ENCODE measurements around the gene CDX4.
"Not testable (repeated sequence)": the region's sequence is repeated elsewhere in the genome, so short reads cannot be mapped to it uniquely, and the experiment has no call there.

Gene CDX4, protein sequence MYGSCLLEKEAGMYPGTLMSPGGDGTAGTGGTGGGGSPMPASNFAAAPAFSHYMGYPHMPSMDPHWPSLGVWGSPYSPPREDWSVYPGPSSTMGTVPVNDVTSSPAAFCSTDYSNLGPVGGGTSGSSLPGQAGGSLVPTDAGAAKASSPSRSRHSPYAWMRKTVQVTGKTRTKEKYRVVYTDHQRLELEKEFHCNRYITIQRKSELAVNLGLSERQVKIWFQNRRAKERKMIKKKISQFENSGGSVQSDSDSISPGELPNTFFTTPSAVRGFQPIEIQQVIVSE

DNA sequence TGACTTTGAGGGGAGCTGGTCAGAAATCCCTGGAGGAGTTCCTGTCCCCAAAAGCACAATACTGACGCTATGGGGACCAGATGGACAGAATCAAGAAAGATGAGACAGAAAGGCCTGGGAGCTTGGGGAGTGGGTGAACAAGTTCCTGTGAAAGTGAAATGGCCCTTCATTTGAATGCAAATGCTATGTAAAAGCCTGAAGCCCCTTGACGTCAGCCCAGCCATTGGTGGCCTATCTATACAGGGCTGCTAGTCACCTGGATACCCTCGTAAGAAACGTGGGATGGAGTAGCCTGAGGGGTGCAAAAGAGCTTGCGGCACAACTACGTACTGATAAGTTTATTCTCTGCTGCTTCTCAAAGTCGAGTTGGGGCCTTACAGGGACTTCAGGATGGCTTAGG is at the start of gene CDX4:
TSS of gene CDX4 (plus strand) at position 223 of the 400 bp plus-strand sequence. CDS start 201 bp downstream, outside the sequence.
- intact Hi-C loops (cut with DNase I), result no loop called here

DNA sequence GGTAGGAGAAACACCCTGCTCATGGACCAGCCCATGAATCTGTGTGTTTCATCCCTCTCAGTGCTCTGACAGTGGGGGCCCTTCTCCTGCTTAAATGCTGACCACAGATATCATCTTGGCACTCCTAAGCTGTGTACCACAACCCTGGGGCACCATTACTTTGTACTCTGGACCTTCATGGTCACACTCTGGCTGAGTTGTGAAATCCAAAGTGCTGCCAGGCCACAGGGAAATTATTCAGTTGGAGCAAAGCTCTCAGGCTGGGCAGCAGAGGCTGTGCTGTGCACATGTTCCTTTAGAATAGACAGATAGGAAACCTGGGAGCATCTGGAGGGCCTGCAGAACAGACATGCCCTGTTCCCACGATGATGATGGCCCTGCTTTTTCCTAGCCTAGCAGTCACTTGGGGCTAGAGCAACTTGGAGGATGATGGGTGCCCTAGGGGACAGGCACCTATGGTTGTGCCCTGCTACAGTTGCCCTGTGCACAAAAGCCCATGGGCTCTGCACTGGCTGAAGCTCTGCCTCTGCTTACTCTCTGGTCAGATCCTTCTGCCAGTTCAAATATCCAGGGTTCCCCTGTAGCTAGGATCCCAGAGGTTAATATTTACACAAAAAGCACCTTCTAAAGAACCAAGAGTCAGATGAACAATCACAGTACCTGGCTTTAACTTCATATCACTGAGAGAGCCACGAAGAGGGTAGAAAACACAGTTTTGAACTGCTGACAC is 48.5 kb upstream of the CDX4 start:
- DNase-seq, result no peak
- intact Hi-C loops (cut with DNase I), result no loop called here

More for the DNA sequence above, at the start of gene CDX4:
- no peak for DNase-seq

DNA sequence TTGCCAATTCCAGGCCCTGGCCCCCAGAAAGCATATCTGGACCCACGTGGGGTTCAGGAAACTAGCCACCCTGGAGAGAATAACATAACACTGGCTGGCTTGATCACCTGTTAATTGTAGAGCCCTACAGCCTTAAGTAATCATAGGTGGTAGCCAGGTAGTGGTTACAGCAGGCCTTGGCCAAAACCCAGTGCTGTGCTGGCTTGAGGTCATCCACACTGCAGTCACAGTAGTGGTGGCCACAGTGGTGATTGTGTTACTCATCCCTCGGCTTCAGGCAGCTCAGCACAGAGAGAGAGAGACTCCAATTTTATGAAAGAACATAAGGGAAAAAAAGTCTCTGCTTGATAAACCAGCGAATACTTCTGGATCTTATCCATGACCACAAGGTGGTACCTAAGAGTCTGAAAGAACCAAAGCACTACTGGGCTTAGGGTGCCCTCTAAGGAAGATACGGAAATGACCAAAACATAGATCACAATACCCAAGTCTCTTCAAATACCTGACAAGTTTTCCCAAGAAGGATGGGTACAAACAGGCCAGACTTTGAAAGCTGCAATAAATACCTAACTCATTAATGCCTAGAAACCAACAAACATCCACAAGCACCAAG is 46.6 kb upstream of the CDX4 start:
- no peak for DNase-seq
- intact Hi-C loops (cut with DNase I), result no loop called here

DNA sequence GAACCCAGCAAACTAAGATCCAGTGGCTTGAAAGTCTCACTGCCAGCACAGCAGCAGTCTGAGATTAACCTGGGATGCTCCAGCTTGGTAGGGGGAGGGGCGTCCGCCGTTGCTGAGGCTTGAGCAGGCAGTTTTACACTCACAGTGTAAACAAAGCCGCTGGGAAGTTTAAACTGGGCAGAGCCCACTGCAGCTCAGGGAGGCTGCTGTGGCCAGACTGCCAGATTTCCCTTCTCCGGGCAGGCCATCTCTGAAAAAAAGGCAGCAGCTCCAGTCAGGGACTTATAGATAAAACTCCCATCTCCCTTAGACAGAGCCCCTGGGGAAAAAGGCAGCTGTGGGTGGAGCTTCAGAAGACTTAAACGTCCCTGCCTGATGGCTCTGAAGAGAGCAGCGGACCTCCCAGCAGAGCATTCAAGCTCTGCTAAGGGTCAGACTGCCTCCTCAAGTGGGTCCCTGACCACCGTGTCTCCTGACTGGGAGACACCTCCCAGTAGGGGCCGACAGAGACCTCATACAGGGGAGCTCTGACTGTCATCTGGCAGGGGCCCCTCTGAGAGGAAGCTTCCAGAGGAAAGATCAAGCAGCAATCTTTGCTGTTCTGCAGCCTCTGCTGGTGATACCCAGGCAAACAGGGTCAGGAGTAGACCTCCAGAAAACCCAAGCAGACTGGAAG is 45.1 kb upstream of the CDX4 start:
- no peak for DNase-seq
- intact Hi-C loops (cut with DNase I), result no loop called here

DNA sequence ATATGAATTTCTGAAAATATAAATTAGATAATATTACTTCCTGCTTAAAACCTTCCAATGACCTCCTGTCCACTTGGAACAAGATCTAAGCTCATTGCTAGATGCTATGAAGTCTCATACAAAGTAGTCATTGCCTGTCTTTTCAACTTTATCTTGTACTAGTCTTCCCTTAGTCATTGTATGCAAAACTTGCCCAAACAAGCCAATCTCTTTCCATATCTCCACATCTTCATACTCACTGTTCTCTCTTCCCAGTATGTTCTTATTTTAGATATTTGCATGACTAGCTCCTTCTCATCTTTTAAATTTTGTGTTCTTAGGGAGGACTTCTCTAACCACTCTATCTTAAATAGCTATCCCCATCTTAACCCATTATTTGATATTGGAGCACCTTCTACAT is 33.9 kb upstream of the CDX4 start:
- DNase-seq, result no peak
- intact Hi-C loops (cut with DNase I), result no loop called here

DNA sequence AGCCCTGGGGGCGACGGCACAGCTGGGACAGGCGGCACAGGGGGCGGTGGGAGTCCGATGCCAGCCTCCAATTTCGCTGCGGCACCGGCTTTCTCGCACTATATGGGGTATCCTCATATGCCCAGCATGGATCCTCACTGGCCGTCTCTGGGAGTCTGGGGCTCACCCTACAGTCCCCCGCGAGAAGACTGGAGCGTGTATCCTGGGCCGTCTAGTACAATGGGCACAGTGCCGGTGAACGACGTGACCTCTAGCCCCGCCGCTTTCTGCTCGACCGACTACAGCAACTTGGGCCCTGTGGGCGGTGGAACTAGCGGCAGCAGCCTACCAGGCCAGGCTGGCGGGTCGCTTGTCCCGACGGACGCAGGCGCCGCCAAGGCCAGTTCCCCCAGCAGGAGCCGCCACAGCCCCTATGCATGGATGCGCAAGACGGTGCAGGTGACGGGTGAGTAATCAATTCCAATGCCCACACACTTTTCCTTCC is 500 bp downstream of the CDX4 start:
- intact Hi-C loops (cut with DNase I), result no loop called here
- DNase-seq, result no peak

DNA sequence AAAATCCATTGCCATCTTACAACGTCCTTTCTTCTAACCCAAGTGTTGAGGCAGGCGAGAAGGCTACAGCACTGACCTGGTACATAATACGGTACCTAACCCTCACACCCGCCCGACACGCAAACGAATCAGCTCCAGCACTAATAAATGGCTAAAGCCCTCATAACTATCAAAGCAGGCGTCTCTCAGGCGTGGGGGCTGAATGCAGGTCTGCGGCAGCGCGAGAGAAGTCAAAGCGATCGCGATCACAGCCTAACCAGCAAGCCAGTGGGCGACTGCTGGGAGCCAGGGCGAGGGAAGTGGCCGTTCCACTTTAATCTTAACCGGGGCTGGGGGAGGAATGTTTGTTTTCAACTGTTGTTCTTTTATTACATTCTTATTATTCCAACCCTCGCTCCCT is 1.5 kb downstream of the CDX4 start:
- intact Hi-C loops (cut with DNase I), result no loop called here
- no peak for DNase-seq

DNA sequence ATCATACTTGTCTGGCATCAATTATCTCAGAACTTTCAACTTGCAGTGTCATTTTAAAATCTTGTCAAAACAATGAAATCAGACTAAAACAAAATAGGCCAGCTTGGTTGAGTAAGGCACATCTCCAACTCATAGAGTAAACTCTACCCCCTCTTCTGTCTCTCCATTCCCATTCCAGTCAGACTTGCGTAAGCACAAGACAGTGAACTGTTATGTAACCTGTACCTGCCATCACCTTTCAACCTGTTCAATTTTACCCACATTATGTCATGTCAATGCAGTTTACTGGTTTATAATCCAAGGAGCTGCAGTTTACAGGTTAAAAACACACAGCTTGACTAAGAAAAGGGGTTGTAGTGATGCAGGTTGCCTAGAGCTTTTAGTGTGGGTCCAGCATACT is 8.3 kb downstream of the CDX4 start:
- DNase-seq, result no peak
- intact Hi-C loops (cut with DNase I), result no loop called here

DNA sequence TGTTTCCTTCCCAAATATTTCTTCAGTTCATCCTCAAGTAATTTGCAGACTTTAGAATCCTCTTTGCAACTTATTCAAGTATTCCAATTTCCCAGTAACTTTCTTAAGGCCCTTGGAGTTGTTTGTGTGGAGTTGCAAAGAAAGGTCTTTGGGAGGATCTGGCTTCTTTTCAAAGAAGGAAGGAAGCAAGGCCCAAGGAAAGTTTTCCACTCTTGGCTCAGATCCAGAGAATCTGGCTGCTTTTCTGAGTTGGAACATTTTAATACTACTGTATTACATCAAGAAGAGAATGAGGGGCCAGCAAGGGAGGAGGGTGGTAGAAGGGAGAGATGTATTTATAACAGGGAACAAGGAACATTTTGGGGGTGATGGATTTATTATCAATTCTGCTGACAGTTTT is 10.5 kb downstream of the CDX4 start:
- no peak for DNase-seq
- intact Hi-C loops (cut with DNase I), result no loop called here

DNA sequence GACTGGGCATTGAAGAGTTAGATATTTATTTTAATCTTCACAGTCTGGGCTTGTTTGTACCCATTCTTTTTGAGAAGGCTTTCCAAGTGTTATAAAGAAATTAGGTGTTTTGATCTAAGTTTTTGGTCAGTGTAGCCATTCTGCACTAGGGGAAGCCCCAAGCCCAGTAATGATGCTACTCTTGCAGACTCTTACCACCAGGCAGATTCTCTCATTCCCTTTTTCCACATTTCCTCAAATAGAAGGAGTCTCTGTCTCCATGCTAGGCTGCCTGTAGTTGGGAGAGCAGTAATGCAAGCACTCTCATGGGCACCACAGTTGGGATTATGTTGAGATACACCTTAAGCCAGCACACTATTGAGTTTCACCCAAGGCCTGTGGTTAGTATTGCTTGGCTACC is 21.5 kb downstream of the CDX4 start:
- DNase-seq, result no peak
- intact Hi-C loops (cut with DNase I), result no loop called here

DNA sequence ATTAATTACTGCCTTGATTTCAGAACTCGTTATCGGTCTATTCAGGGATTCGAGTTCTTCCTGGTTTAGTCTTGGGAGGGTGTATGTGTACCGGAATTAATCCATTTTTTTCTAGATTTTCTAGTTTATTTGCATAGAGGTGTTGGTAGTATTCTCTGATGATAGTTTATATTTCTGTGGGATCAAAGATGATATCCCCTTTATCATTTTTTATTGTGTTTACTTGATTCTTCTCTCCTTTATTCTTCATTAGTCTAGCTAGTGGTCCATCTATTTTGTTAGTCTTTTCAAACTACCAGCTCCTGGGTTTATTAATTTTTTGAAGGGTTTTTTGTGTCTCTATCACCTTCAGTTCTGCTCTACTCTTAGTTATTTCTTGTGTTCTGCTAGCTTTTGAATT is 32.1 kb downstream of the CDX4 start:
- intact Hi-C loops (cut with DNase I), result no loop called here
- DNase-seq, result no peak

DNA sequence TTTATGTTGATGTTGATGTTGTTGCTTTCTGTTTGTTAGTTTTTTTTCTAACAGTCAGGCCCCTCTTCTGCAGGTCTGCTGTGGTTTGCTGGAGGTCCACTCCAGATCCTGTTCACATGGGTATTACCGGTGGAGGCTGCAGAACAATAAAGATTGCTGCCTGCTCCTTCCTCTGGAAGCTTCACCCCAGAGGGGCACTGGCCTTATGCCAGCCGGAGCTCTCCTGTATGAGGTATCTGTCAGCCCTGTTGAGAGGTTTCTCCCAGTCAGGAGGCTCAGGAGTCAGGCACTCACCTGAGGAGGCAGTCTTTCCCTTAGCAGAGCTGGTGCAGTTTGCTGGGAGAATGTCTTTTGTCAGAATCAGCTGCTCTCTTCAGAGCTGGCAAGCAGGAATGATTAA is 34.7 kb downstream of the CDX4 start:
- intact Hi-C loops (cut with DNase I), result no loop called here
- DNase-seq, result no peak

DNA sequence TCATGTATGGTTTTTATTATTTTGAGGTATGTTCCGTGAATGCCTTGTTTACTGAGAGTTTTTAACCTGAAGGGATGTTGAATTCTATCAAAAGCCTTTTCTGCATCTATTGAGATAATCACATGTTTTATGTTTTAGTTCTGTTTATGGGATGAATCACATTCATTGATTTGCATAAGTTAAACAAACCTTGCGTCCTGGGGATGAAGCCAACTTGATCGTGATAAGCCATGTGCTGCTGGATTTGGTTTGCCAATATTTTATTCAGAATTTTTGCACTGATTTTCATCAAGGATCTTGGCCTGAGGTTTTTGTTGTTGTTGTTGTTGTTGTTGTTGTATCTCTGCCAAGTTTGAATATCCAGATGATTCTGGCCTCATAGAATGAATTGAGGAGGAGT is 43.8 kb downstream of the CDX4 start:
- DNase-seq, result no peak
- intact Hi-C loops (cut with DNase I), result no loop called here

DNA sequence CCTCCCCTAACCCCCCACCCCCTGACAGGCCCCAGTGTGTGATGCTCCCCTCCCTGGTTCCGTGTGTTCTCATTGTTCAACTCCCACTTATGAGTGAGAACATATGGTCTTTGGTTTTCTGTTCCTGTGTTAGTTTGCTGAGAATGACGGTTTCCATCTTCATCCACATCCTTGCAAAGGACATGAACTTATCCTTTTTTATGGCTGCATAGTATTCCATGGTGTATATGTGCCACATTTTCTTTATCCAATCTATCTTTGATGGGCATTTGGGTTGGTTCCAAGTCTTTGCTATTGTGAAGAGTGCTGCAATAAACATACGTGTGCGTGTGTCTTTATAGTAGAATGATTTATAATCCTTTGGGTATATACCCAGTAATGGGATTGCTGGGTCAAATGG is 45.3 kb downstream of the CDX4 start:
- intact Hi-C loops (cut with DNase I); DNase-seq: not testable (repeated sequence)

All from head of caudate nucleus (tissue), 42 donors.